Testis (tissue), 3 donors: ENCODE results near the gene PODNL1. TPM values are rescaled to one million over a fixed set of nuclear protein-coding genes. Genes with fewer than 3 reads are reported as not detected.

Source experiments
- DNase-seq: peaks from one replicate; pipeline ENCODE4 v3.0.0-alpha.2; 2019
- H3K27ac ChIP-seq, 2 donors: fragments of 200-600 bp; sonication (generic); one replicate each; pipeline ENCODE4 v1.5.1; 2019
- H3K27me3 ChIP-seq: fragments of 200-600 bp; sonication (generic); one replicate; pipeline ENCODE4 v1.5.1; 2019
- H3K36me3 ChIP-seq: fragments of 200-600 bp; sonication (generic); one replicate; pipeline ENCODE4 v1.5.1; 2017; ENCODE audit warnings: low read depth; ENCODE audit errors: missing control alignments
- H3K4me1 ChIP-seq: fragments of 200-600 bp; sonication (generic); one replicate; pipeline ENCODE4 v1.5.1; 2019
- H3K4me3 ChIP-seq, 2 donors: fragments of 200-600 bp; sonication (generic); one replicate each; pipeline ENCODE4 v1.5.1; 2017 to 2019
- H3K9me3 ChIP-seq: fragments of 200-600 bp; sonication (generic); one replicate; pipeline ENCODE4 v1.5.1; 2017
- CTCF ChIP-seq, 3 experiments: fragments of 450-650 bp in 2 of 3; fragments of 200-600 bp in 1 of 3; sonication (generic) in 1 of 3; IDR thresholded peaks; one replicate each; pipeline ENCODE4 v1.5.1; 2016 to 2019; ENCODE audit warnings: antibody characterized with exemption in 3 of 3, mild to moderate bottlenecking in 2 of 3, moderate library complexity in 1 of 3
- POLR2A ChIP-seq: fragments of 450-650 bp; IDR thresholded peaks from one replicate; pipeline ENCODE4 v1.6.1; 2017; ENCODE audit warnings: antibody characterized with exemption, mild to moderate bottlenecking, moderate library complexity
- WGBS, 2 donors: methylation state at CpG; one replicate each; pipeline ENCODE4 v1.1.5; 2018; 5-methylcytosine and 5-hydroxymethylcytosine counted together
- intact Hi-C: fragments of 100-400 bp; cut with DNase I; formaldehyde crosslinking; loops from one replicate; pipeline ENCODE4 v1.15.1; 2023; ENCODE audit warnings: low total_unique reads
- polyA plus RNA-seq: library from polyadenylated mRNA; stranded (reverse); fragments of 350-450 nt; fragmentation: Illumina TruSeq; extraction: RNeasy Lipid Tissue Mini Kit (QIAGEN cat#74804); gene quantifications from one replicate; pipeline ENCODE4 v1.2.3, GENCODE V29; 2014; ENCODE audit warnings: low read depth, low replicate concordance; ENCODE audit not compliant: insufficient read depth
- total RNA-seq, 2 donors: library from RNA; depleted of rRNA; stranded (reverse); fragments of >200 nt; gene quantifications; one replicate each; pipeline ENCODE4 v1.2.3, GENCODE V29; 2016

Gene PODNL1
- total and polyA plus RNA-seq, 3 donors from 2014 or later: 5.8 to 14.6 (median 12.6) TPM

- no peak for TF ChIP-seq CTCF (IDR thresholded peaks at IDR 0.05)
- no peaks in the 10 kb centered on the region for H3K9me3 ChIP-seq
- no peaks in the 10 kb centered on the region for H3K36me3 ChIP-seq
- H3K4me3 ChIP-seq: no peak overlapping the region
- H3K4me1 ChIP-seq: peaks cover 56% of the 10 kb centered on the region
- peak overlapping the region; percentile 32 to 87 for H3K27ac ChIP-seq
- intact Hi-C loops: loop anchor here (10.0 kb wide), 1 partner anchor 192 kb away; the partner anchor contains the start of gene MISP3
- no peaks in the 10 kb centered on the region for H3K27me3 ChIP-seq
- DNase-seq: no peak
- 60 to 69% methylated on average over 1 to 5 of the region's 5 CpGs for WGBS, 2 donors
These were observed 55.8 kb downstream of the PODNL1 start for GRCh38 chr19:13882419-13882795.

- no peaks in the 10 kb centered on the region for H3K27me3 ChIP-seq
- H3K4me1 ChIP-seq: peaks cover 56% of the 10 kb centered on the region
- peak; percentile 53 for DNase-seq
- H3K9me3 ChIP-seq: no peaks in the 10 kb centered on the region
- WGBS, 2 donors: 38 to 84% methylated on average over 14 to 17 of the region's 17 CpGs
- intact Hi-C loops: loop anchor here (10.0 kb wide), 1 partner anchor 193 kb away; the partner anchor contains the start of gene MISP3
- TF ChIP-seq CTCF (IDR thresholded peaks at IDR 0.05): no peak
- TF ChIP-seq POLR2A: no peak
- H3K4me3 ChIP-seq: no peak overlapping the region
- no peaks in the 10 kb centered on the region for H3K36me3 ChIP-seq
- H3K27ac ChIP-seq: peak overlapping the region; percentile 32 to 87
These were observed 56.4 kb downstream of the PODNL1 start for GRCh38 chr19:13881692-13882418.

- Histone ChIP-seq H3K4me3 (no peak overlapping the region), H3K36me3 (no peaks in the 10 kb centered on the region), H3K9me3 (no peaks in the 10 kb centered on the region), H3K27ac (peak overlapping the region; percentile 32 to 87), H3K27me3 (no peaks in the 10 kb centered on the region), H3K4me1 (peaks cover 56% of the 10 kb centered on the region)
- DNase-seq: no peak
- TF ChIP-seq CTCF (IDR thresholded peaks at IDR 0.05) (no peak), POLR2A (no peak)
- WGBS, 2 donors: 26 to 48% methylated on average over 6 to 12 of the region's 12 CpGs
- intact Hi-C loops: loop anchor here (10.0 kb wide), 1 partner anchor 194 kb away; the partner anchor contains the start of gene MISP3
These were observed 56.9 kb downstream of the PODNL1 start for GRCh38 chr19:13881251-13881691.

Other genes with a start within 250 kb of the PODNL1 start
- 10 to 100 TPM; 26.5 to 33.0 TPM for gene MRI1, start 173.9 kb downstream of the PODNL1 start, total RNA-seq
- 6.7 TPM for gene MRI1, start 173.9 kb downstream of the PODNL1 start, polyA plus RNA-seq
- gene C19orf53, start 164.0 kb downstream of the PODNL1 start, total RNA-seq: 100 to 1,000 TPM; 114 to 137 TPM
- 128 TPM for gene C19orf53, start 164.0 kb downstream of the PODNL1 start, polyA plus RNA-seq
- gene ZSWIM4, start 143.0 kb downstream of the PODNL1 start, total RNA-seq: 10 to 100 TPM in 1 of 2 donors, 1 to 10 TPM in 1; 4.7 to 10.0 TPM
- gene ZSWIM4, start 143.0 kb downstream of the PODNL1 start, polyA plus RNA-seq: 3.4 TPM
- 10 to 100 TPM; 14.5 to 18.6 TPM for gene NANOS3, start 61.3 kb downstream of the PODNL1 start, total RNA-seq
- gene NANOS3, start 61.3 kb downstream of the PODNL1 start, polyA plus RNA-seq: 9.3 TPM
- gene BRME1, start 32.3 kb downstream of the PODNL1 start, total RNA-seq: 10 to 100 TPM; 26.3 to 48.9 TPM
- 17.8 TPM for gene BRME1, start 32.3 kb downstream of the PODNL1 start, polyA plus RNA-seq
- 10 to 100 TPM; 56.6 to 62.7 TPM for gene CC2D1A, start 32.2 kb downstream of the PODNL1 start, total RNA-seq
- 31.0 TPM for gene CC2D1A, start 32.2 kb downstream of the PODNL1 start, polyA plus RNA-seq
- 10 to 100 TPM; 79.3 to 82.6 TPM for gene DCAF15, start 14.1 kb upstream of the PODNL1 start, total RNA-seq
- 151 TPM for gene DCAF15, start 14.1 kb upstream of the PODNL1 start, polyA plus RNA-seq
- gene RFX1, start 67.9 kb upstream of the PODNL1 start, total RNA-seq: 10 to 100 TPM; 18.3 to 24.2 TPM
- 40.9 TPM for gene RFX1, start 67.9 kb upstream of the PODNL1 start, polyA plus RNA-seq
- not detected for gene RLN3, start 89.7 kb upstream of the PODNL1 start, total RNA-seq
- gene RLN3, start 89.7 kb upstream of the PODNL1 start, polyA plus RNA-seq: 1.7 TPM
- gene IL27RA, start 93.3 kb upstream of the PODNL1 start, total RNA-seq: 1 to 10 TPM; 3.5 to 4.9 TPM
- gene IL27RA, start 93.3 kb upstream of the PODNL1 start, polyA plus RNA-seq: 5.2 TPM
- gene PALM3, start 123.7 kb upstream of the PODNL1 start, total RNA-seq: 10 to 100 TPM; 21.3 to 34.6 TPM
- gene PALM3, start 123.7 kb upstream of the PODNL1 start, polyA plus RNA-seq: 18.4 TPM
- 1 to 10 TPM; 4.2 to 7.2 TPM for gene MISP3, start 134.4 kb upstream of the PODNL1 start, total RNA-seq
- gene MISP3, start 134.4 kb upstream of the PODNL1 start, polyA plus RNA-seq: 0.76 TPM
- gene C19orf67, start 147.4 kb upstream of the PODNL1 start, total RNA-seq: 10 to 100 TPM in 1 of 2 donors, 1 to 10 TPM in 1; 5.0 to 12.7 TPM
- gene C19orf67, start 147.4 kb upstream of the PODNL1 start, polyA plus RNA-seq: 12.6 TPM
- 10 to 100 TPM; 50.6 to 72.9 TPM for gene SAMD1, start 152.3 kb upstream of the PODNL1 start, total RNA-seq
- gene SAMD1, start 152.3 kb upstream of the PODNL1 start, polyA plus RNA-seq: 34.0 TPM
- 100 to 1,000 TPM; 114 to 116 TPM for gene PRKACA, start 179.3 kb upstream of the PODNL1 start, total RNA-seq
- gene PRKACA, start 179.3 kb upstream of the PODNL1 start, polyA plus RNA-seq: 203 TPM
- gene ASF1B, start 198.2 kb upstream of the PODNL1 start, total RNA-seq: 10 to 100 TPM; 31.5 to 52.7 TPM
- 55.2 TPM for gene ASF1B, start 198.2 kb upstream of the PODNL1 start, polyA plus RNA-seq